GM21528 (cell line): Measurements from ENCODE around the gene FCER2.

Experiments used
- ATAC-seq: cut with Tn5 transposase; IDR thresholded peaks from one replicate; pipeline ENCODE4 v1.9.1; 2021; ENCODE audit warnings: mild to moderate bottlenecking, moderate library complexity; ENCODE audit not compliant: unreplicated experiment, low FRiP score

Gene FCER2

DNA sequence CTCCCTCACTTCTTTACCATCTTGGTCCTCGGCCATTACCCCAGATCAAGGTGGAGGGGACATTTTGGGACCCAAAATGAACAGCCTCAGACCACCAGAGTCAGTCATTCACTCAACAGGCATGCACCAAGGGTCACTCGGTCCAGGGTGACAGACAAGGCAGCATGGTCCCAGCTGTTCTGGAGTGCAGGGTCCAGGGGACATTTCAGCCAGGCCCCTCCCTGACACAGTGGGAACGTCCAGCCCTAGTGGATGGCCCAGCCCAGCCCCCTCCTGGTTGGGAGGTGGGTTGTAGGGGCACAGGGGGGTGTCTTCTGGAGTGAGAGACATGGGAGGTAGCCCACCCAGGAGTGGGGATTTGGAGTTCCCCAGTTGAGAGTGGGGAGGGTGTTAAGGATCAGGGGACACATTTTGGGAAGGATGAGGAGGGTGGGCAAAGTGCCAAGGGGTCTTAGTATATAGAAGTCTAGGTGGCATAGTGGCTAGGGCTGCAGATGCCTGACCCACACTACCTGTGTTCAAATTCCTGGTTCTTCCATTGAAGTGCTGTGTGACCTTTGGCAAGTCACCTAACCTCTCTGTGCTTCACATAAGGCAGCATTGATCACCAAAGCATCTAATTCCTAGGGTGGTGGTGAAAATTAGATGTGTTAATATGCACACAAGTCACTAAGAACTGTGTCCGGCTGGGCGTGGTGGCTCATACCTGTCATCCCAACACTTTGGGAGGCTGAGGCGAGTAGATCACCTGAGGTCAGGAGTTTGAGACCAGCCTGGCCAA, 2.5 kb upstream of the FCER2 start:
- ATAC-seq, result no peak

DNA sequence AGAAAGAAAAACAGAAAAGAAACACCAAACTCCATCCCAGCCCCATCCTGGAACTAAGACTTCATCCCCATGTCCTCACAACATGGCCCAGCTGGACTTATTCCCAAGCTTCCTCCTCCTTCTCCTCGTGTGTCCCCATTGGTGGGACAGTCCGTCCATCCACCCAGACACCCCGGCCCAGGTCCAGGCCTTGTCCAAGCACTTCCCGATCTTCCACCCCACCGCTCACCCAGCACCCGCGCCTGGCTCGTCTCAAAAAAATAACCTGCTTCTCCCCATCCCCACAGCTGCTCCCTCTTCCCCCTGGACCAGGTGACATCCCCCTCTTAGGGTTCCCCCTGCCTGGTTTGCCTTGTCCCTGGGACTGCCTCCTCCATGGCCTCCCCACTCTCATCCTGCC, 1.4 kb upstream of the FCER2 start:
- ATAC-seq, result no peak

DNA sequence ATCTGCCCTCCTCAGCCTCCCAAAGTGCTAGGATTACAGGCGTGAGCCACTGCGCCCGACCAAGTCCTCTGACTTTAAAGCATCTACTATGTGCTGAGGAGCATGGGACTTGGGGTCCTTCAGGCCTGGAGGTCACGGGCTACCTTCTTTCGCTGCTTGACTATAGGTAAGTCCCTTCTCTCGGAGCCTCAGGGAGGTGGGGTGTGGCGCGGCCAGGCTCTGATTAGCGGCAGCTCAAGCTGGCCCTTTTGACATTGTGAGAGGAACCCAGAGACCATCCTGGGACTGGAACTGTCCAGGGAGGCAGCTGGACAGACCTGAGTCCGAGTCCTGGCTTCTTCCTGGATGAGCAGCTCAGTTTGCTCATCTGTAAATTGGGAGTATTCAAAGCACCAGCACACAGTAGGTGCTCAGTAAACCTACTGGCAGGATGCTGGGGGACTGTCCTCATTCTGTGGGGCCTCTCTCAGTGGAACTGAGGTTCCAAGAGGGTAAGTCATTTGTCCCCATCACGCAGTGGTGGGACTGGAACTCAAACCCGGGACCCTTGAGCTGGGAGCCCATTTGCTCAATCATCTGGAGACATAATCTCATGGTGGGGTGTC, 780 bp downstream of the FCER2 start:
- ATAC-seq, result no peak

GRCh38 chr19:7699417-7700401, 2.2 kb downstream of the FCER2 start:
- ATAC-seq, result no peak

GRCh38 chr19:7699003-7699402, 2.9 kb downstream of the FCER2 start:
- no peak for ATAC-seq

DNA sequence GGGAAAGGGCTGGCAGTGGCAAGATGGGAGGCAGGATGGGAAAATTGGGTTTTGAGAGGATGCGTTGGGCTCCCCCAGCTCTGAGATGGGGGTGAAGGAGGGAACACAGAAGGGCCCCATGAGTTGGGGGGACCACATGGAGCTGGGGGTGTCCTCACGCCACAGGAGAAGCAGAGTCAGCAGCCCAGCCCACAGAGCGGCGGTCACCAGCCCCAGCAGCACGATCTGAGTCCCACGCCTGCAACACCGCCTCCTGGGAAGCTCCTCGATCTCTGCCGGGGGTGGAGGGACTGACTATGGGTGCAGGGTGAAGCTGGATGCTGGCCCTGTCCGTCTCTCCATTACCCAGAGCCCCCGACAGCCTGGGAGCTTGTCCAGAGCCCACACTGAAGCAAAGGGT, 3.3 kb downstream of the FCER2 start:
- ATAC-seq, result no peak

DNA sequence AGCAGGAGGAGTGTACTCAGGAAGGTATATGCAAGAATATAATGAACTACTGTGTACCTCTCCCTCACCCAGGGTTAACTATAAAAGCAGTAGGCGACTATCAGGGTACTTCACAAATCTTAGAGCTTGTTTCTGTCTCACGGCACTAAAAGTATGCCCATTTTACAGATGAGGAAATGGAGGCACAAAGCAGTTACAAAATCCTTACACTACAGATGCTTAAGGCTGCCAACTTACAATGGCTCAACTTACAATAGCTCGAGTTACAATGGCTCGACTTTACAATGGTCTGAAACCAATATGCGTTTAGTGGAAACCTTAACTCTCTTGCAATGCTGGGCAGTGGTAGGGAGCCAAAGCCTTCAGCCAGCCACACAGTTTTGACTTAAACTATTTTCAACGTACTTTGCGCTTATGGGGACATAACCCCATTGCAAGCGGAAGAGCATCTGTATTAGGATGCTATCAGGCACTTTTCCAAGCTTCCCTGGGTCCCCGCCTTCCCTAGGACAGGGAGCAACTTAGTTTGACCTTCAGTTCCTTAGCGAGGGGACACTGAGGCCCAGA, 4.1 kb downstream of the FCER2 start:
- no peak for ATAC-seq

- ATAC-seq, result no peak
Observed at GRCh38 chr19:7694499-7694898, 7.4 kb downstream of the FCER2 start.

DNA sequence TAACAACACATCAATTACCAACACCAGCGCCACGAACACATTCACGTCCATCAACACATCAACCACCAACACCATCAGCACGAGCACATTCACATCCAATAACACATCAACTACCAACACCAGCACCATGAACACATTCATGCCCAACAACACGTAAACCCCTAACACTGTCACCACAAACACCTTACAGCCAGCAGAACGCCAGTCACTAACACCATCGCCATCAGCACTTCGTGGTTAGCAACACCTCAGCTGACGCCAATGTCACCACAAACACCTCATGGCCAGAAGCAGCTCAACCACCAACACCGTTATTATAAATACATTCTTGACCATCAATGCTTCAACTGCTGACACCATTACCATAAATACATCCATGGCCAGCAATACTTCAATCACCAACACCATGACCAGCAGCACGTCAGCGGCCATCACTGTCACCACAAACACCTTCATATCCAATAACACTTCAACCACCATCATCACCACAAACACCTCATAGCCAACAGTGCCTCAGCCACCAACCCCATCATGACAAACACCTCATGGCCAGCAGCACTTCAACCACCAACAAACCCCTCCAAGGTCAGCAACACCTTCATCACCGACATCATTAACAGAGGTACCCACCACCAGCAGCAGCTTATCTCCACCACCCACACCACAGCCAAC, 9.4 kb downstream of the FCER2 start:
- ATAC-seq, result no peak

GRCh38 chr19:7691497-7691896, 10.4 kb downstream of the FCER2 start:
- no peak for ATAC-seq

- no peak for ATAC-seq
Observed at GRCh38 chr19:7690779-7691258, 11.1 kb downstream of the FCER2 start.

DNA sequence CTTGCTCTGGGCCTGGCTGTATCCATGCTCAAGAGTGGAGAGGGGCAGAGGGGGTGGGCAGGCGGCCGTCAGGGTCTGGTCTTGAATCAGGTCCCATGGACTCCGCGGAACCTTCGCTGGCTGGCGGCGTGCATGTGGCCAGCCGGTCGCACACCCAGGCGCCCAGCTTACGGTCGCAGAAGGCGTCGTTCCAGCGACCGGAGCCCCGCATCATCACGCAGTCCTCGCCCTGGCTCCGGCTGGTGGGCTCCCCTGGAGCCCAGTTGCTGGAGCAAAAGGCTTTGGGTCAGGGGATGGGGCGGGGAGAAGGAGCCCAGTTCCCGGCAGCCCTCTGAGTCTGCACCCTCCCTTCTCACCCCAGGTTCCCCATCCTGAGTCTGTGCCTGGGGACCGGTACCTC, 12.8 kb downstream of the FCER2 start:
- no peak for ATAC-seq

DNA sequence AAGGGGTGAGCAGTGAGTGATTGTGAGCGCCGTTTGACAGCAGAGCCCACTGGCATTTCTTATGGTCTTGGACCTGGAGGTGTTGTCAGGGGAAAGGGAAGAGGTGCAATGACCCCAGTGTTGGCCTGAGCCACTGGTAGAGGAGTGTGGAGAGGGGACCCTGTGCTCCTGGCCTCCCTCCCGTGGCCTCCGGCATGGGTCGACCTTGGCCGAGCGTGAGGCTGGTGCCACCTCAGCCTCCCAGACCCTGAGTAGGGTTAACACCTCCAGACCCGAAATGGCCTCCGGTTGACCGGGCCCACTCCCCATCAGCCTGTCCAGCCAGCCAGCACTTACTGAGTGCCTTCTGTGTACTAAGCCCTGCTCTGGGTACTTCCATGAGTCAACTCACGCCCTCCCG, 14.8 kb downstream of the FCER2 start:
- ATAC-seq, result no peak

DNA sequence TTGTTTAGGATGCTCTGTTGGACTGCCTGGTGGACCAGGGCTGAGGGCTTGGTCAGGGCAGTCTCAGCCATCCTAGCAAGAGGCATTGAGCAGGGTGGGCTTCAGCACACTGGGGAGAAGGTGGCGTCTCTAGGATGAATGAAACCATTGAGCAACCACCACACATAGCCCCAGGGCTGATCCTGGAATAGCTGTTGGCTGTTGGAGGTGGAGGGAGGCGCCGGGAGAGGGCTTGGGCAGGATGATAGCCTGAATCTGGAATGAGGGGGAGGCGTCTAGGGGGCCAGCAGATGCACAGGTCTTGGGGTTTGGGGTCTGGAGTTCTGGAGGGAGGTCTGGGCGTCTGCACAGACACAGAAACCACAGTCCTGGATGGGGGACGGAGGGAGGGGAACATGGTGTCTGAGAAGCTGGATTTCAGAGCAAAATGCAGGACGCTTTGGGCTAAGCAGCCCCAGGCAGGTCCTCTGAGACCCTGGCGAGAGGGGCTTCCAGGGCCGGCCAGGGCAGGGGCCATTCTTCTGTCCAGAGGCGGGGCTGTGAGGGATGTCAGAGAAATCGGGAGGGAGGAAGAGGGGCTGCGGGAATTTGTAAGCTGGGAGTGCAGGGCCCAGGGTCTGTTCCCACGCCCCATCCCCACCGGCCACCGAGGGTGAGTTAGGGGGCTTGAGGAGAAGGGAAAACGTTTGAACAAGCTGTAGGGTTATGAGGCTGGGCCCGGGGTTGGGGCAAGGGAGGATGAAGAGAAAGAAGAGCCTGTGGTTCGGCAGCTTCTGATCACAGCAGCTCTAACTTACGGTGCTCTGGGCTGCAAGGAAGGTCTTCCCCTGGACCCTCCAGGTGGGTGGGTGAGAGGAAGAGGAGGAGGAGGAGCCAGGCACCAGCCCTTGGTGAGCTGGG, 16.1 kb downstream of the FCER2 start:
- no peak for ATAC-seq

- ATAC-seq, result no peak
Observed at GRCh38 chr19:7682175-7682855, 19.6 kb downstream of the FCER2 start.

GRCh38 chr19:7681340-7682174, 20.4 kb downstream of the FCER2 start:
- ATAC-seq, result no peak

- ATAC-seq, result no peak
Observed at GRCh38 chr19:7680606-7681339, 21.2 kb downstream of the FCER2 start, which contains the start of gene TRAPPC5. Gene TRAPPC5 (plus strand): TSS chr19:7680833. CDS start chr19:7682254, 1,421 bp downstream.
